HG02763 (cell line): Measurements from ENCODE around the gene MEOX1.
"Not testable (repeated sequence)": the region's sequence is repeated elsewhere in the genome, so short reads cannot be mapped to it uniquely, and the experiment has no call there.

ENCODE experiments used
- ATAC-seq: cut with Tn5 transposase; IDR thresholded peaks from one replicate; pipeline ENCODE4 v1.9.1; 2021; ENCODE audit warnings: mild to moderate bottlenecking, moderate library complexity; ENCODE audit not compliant: unreplicated experiment

Gene MEOX1

GRCh38 chr17:43661699-43662412, at the start of gene MEOX1:
Gene MEOX1, minus strand, starts transcription at chr17:43661922. Its CDS starts 388 bp downstream, at chr17:43661534.
- no peak for ATAC-seq

- no peak for ATAC-seq
Observed at GRCh38 chr17:43710101-43710500, 48.4 kb upstream of the MEOX1 start.

GRCh38 chr17:43709210-43709609, 47.5 kb upstream of the MEOX1 start:
- no peak for ATAC-seq

DNA sequence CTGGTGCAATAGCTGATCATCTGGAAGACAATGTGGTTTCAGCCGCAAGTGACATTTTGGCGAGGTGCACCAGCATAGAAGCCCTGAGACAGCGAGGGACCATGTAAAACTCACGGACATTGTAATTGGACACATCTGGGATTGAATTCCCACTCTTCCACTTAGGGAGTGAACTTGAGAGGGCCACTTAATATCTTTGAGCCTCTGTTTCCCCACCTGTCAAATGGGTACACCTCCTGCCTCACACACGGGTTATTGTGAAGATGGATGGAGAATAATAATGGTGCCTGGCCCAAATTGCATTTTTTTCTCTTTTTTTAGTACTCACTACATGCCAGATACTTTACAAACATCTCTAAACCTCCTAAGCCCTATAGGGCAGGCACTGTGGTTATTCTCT, 45.5 kb upstream of the MEOX1 start:
- ATAC-seq = no peak

- ATAC-seq = no peak
Observed at GRCh38 chr17:43706235-43706634, 44.5 kb upstream of the MEOX1 start.

- no peak for ATAC-seq
Observed at GRCh38 chr17:43703630-43704029, 41.9 kb upstream of the MEOX1 start.

DNA sequence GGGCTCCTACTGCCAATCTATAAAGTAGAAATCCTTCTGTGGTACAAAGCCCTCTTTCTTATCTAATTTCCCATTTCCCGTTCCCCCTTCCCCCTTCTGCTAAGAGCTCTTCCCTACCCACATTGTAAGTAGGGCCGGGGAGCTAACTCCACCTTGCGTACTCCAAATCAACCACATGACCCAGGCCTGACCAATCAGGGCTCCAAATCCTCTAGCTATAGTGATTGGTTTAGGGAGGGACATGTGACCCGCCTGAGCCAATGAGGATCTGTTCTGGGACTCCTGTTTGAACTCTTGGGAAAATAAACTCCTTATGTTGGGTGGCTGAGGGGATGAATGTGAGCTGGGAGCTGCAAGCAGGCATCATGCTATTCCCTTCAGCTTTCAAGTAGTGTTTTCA, 40.9 kb upstream of the MEOX1 start:
- ATAC-seq = no peak

DNA sequence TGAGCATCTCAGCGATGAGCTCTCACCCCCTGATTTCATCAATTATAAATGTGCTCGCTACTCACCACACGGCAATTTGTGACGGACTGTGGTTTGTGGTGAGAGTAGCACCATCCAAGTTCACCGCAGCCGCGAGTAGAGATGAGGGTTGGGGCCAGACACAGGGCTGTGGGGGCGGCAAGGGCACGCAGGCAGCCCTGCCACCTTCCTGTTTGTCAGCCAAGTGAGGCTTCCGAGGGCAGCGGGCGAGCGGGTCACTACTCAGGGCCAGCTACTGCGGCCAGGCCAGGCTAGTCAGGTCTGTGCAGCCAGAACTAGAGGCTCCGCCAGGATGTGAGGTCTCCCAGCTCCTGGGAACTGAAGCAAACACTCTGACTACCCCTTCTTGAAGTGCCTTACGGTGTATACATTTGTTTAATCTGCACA, 39.6 kb upstream of the MEOX1 start:
- ATAC-seq = no peak

DNA sequence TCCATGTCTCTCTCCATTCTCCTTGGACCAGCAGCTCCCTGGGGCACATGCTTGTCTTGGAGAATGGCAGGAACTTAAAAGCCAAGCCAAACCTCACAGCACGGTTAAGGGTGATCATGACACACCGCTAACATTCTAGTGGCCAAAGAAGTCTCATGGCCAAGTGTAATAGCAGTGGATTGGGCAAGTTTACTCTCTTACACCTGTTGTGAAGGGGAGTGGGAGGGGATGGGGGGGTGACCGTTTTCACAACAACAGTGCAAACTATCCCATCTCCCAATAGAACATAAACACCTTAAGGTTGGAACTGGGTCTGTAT, 37.7 kb upstream of the MEOX1 start:
- ATAC-seq = no peak

- no peak for ATAC-seq
Observed at GRCh38 chr17:43698678-43699437, 37.1 kb upstream of the MEOX1 start.

DNA sequence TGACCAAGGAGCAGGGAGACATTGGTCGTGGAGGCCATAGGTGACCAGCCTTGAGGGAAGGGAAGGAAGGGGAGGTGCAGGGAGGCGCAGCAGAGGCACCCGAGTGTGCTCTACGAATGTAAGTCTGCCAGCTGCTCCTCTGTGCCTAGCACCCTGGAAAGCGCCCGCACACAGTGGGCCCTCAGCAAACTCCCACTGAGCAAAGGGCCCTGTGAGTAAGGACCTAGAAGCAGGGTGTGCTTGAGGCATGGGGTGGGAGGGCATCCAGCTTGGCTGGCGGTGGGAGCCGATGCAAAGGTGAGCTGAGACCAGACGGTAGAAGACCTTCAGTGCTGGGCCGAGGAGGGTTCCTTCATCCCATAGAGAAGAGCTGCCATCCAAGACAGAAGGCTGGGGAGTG, 36.2 kb upstream of the MEOX1 start:
- no peak for ATAC-seq

- no peak for ATAC-seq
Observed at GRCh38 chr17:43696891-43697290, 35.2 kb upstream of the MEOX1 start.

DNA sequence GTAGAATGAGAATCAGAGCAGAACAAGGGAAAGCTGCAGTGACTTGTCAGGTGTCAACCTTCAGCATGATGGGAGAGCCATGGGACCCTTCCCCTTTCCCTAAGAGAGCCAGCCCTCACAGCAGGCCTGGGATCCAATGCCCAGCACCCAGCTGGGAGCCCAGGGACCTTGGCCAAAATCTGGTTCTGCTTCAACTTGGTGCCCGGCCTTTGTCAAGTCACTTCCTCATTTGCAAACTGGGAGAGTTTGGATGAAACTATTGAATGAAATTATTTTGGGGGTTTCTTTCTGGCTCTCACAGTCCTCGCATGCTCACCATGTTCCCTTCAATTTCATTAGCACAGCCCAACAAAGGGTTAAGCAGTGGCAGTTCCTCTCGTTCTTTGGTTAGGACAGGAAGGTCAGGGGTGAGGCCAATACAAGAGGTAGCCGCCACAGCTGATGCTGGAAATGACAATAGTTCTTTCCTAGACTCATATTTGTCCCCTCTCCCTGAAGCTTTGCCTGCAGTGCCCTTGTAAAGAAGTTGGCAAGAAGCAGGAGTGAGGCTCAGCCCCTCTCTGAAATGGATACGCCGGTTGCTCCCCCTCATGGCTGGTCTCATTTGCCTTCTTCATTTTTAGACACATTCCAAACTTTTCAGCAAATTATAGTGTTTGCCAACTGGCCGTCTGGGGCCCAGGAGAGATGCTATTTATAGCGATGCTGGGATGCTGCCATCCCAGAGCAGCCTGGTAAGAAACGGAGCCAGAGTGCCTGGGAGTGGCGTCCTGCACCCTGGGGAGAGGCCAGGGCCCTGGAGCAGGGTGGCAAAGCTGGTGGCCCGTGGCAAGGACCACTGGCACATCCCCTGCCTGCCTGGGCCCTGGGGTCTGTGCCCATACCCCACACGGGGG, 34.5 kb upstream of the MEOX1 start:
- ATAC-seq = no peak

DNA sequence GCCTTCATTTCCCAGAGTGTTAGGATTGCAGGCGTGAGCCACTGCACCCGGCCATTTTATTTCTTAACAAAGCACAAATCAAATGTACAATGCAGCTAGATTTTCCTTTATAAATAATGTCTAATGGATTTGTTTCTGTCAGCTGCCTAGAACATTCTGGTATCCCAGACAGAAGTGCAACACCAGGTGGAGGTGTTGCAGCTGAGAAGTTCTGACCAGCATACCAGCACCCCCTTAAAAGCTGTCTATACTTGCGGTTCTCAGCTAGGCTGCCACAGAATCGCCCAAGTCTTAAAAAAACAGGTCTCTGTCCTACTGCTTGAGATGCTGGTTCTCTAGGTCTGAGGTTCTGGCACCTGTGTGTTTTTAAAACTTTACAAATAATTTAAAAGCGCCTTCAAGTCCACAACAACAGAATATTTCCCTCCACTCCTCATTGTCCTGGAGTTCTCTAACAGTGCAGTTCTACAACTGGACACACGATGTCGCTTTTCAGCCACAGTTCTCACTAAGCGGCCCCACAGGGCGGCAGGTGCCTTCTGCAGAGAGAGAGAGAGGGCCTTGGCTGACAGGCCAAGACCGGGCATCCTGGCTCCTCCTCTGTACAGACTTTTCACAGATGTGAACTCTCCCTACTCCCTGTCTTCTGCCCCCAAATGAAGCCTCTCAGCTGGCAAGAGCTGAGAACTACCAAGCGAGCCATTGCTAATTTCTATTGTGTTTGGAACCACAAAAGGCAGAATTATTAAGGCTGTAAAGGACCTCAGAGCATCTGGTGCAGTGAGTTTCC, 32.6 kb upstream of the MEOX1 start:
- ATAC-seq = peak; percentile 48

DNA sequence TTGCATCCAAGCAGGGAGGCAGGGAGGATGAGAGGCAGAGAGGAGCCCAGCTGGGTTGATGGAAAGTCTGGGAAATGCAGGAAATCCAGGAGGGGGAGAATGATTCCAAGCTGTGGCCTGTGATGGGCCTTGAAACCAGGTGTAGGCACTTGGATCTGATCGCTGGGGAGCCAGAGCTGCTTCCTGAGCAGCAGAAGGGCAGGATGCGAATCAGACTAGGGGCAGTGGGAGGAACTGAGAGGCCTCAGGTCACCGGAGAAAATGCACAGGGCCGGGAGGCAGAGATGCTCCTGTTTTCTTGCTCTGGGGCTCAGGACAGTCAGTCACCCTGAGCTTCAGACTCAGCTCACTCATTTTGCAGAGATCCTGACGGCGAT, 29.6 kb upstream of the MEOX1 start:
- ATAC-seq = no peak

- no peak for ATAC-seq
Observed at GRCh38 chr17:43690624-43691316, 29.0 kb upstream of the MEOX1 start.

DNA sequence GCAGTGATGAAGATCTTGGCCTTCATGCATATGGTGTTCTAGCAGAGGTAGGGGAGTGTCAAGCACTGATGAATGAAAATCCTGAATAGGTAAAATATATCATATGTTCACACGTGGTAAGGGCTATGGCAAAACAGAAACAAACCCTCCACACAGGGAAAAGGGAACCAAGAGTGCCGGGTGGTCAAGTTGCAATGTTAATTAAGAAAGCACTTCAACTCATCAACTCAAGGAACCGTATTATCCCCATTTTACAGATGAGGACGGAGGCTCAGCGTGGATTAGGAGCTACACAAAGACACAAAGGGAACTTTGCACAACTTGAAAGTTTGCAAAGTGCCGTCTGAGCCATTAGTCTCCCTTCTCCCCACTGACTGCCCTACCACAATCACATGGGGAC, 28.1 kb upstream of the MEOX1 start:
- no peak for ATAC-seq

DNA sequence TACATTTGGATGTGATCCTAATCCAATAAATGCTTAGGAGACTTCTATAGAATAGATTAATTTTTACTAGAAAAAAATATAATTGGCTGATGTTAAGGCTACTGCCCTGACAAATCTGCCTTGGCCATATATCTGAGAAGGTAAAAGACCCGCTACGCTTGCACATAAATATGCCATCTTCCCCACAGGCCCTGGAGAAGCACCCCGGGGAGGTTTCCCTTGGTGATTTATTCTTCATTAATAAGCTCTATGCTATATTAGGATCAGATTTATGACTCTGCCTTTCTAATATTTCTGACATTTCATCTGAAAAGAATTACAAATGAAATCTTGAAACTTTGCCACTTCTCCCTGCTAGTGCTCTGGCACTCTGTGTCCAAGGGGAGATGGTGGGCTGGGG, 27.4 kb upstream of the MEOX1 start:
- no peak for ATAC-seq

DNA sequence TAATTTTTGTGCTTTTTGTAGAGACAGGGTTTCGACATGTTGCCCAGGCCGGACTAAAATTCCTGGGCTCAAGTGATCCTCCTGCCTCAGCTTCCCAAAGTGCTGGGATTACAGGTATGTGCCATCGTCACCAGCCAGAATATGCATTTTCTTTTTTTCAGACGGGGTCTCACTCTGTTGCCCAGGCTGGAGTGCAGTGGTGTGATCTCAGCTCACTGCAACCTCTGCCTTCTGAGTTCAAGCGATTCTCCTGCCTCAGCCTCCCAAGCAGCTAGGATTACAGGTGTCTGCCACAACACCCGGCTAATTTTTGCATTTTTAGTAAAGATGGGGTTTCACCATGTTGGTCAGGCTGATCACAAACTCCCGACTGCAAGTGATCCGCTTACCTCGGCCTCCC, 25.2 kb upstream of the MEOX1 start:
- ATAC-seq = not testable (repeated sequence)

DNA sequence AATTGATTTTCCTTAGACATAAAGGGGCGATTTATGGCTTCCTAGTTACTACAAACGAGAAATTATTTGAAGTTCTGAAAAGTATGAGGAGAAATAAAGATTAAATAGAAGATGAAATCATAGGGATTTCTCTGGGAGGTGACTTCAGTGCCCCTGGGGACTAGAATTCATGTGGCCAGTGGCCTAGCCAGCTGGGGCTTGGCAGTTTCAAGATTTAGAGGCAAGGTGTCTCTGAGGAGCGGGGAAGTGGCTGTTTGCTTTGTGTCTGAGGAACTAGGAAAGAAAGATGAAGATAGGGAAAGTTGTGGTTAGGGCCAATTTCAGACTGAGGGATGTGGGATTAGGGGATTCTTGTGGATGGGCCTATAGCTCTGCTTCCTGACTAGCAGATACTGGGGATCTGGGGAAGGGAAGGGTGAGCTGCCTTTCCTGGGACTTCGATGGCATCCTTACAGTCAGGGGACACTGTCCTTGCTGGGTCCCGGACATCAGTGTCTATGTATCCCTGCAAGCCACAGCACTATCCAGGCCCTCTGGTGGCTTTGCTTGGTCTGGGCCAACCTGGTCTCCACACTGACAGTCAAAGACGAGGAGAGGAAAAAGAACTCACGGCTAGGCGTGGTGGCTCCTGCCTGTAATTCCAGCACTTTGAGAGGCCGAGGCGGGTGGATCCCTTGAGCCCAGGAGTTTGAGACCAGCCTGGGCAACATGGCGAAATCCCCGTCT, 22.4 kb upstream of the MEOX1 start:
- ATAC-seq = no peak
